Esophagus squamous epithelium (tissue), 4 donors: ENCODE results near the gene CCNH.

ENCODE experiments used
- CTCF ChIP-seq, 6 experiments: fragments of 450-650 bp in 4 of 6; fragments of 200-600 bp in 2 of 6; sonication (generic) in 2 of 6; IDR thresholded peaks; one replicate each; pipeline ENCODE4 v1.5.1; 2016 to 2019; ENCODE audit warnings: antibody characterized with exemption in 6 of 6, mild to moderate bottlenecking in 4 of 6, moderate library complexity in 4 of 6
- POLR2A ChIP-seq, 4 donors: fragments of 450-650 bp; IDR thresholded peaks; one replicate each; pipeline ENCODE4 v1.6.1; 2017; ENCODE audit warnings: antibody characterized with exemption in 4 of 4, mild to moderate bottlenecking in 4 of 4, moderate library complexity in 3 of 4

- no peak for TF ChIP-seq CTCF (IDR thresholded peaks at IDR 0.05)
- TF ChIP-seq POLR2A (IDR thresholded peaks at IDR 0.05), result no peak
Observed at GRCh38 chr5:87399720-87400119, 13.0 kb downstream of the CCNH start.
